GM19043 (cell line): ENCODE measurements around the gene SCLT1.
A peak's percentile ranks its signal among the peaks of the same experiment; 100 is the strongest.

Source experiments
- ATAC-seq: cut with Tn5 transposase; IDR thresholded peaks from one replicate; pipeline ENCODE4 v1.9.1; 2021; ENCODE audit warnings: low read depth; ENCODE audit not compliant: unreplicated experiment

The SCLT1 gene

DNA sequence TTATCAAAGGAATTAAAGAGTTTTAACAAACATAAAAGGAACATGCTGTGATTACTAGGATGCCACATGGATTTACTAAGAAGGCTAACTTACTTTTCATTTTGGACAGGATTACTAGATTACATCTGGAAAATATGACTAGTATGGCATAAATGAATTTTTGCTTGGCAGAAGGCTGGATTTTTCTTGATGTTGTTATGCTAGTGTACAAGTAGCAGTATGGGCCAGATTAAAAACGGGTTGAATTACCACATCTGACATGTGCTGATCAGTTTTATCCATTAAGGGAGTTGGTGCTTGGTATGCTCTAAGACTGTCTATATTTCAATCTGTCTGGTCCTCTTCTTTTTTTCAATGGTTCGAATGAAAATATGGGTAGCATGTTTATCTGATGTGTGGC is 213.4 kb downstream of the SCLT1 start:
- ATAC-seq, result no peak

DNA sequence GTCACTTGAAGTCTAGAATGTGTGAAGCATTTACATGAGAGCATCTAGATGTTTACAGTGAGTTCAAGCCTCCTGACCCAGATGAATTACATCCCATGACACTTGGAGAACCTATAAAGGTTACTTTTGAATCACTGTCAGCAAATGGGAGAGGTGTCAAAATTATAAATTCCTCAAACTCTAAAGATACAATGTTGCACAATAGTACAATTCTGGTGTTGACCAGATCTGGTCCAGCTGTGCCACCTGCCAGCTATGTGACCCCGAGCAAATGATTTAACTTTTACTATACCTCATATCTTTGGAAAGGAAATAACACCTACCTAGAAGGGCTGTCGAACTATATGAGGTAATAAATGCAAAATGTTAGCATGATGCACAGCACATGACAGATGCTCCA is 214.1 kb downstream of the SCLT1 start:
- no peak for ATAC-seq

DNA sequence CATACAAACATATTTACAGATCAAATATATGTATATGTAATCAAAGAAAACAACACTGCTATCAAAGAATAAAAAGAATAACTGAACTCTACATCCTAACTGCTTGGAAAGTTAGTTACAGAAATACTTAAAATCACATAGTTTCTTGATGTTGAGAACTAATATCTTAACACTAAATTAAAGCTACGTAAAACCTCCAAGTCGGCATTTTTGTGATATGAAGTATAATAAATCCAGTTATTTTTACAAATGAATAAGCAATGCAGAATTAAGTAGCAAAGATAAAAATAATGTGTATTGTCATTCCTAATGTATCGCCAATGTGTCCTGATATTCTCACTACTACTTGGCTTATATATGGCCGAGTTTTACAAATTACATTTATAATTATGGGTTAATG is 215.4 kb downstream of the SCLT1 start:
- no peak for ATAC-seq

DNA sequence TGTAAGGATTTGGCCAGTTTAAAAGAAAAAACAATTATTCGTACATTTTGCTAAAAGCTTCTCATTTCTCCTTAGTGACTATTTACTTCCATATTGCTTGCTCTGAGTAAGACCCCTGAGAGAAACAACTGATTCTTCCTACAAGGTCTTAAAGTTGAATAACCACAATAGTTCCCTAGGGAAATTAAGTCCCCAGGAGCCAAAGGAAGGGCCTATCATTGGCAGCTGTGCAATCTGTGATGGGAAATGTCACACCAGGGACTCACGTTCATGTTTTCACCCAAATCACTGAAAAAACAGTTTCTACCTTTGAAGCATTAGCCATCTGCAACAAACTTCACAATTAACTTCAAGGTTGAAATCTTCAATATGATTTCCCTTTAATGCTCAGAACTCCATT is 217.1 kb downstream of the SCLT1 start:
- ATAC-seq, result no peak

DNA sequence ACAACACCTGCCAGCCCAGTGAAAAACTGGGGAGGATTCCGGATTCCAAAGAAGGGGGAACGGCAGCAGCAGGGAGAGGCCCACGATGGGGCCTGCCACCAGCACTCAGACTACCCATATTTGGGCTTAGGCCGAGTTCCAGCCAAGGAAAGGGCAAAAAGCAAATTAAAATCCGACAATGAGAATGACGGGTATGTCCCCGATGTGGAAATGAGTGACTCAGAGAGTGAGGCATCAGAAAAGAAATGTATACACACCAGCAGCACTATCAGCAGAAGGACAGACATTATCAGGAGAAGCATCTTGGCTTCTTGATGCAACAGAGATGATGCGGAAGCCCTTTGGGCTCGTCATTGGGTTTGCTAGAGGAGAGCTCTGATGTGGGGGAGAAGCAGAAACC is 221.4 kb downstream of the SCLT1 start:
- no peak for ATAC-seq

DNA sequence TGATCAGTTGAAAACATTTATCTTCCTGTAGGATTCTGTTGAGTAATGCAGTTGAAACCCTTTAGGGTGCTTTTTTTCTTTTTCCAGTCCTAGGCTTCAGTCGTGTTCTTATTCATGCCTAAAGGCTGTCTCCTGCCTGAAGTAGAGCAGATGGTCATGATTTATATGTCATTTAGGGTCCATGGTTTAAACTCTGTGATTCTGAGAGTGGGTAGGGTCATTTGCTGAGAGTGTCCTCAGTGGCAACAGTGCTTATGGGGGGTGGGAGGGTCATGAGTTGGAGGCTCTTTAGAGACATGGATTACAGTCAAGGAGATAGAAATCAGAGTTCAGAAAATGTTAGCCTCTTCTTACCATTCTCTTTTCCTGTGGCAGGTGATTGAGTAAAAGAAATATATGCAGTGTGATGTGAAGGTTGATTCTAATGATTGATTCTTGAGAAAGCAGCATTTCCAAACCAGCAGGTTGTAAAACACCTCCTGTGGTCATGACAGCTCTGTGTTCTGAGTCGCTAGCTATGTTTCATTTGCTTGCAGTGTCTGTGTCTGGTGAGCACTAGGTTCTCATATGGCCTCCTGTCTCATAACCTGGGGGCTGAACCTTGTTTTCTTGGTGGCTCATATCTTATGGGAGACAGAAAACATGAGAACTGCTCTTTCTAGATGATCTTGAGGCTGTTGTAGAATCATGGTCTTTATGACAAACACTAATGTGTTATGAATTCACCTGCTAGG is 223.4 kb downstream of the SCLT1 start:
- ATAC-seq, result no peak

DNA sequence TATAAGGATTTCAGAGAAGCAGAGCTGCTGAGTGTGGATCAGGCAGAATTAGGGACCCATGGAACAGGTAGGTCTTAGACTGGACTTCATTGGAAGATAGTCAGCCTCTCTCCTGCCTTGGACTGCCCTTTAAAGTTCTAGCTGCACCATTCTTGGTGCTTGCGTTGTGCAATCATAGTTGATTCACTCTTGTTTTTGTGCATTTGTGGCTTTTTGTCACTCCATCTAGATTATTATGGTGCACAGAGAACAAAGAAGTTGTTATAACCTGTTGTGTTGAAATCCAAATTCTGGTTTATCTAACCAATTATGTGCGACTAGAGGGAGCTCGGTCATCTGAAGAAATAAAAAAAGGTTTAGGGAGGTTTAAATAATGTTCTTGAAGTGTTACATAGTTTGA is 224.6 kb downstream of the SCLT1 start:
- no peak for ATAC-seq

DNA sequence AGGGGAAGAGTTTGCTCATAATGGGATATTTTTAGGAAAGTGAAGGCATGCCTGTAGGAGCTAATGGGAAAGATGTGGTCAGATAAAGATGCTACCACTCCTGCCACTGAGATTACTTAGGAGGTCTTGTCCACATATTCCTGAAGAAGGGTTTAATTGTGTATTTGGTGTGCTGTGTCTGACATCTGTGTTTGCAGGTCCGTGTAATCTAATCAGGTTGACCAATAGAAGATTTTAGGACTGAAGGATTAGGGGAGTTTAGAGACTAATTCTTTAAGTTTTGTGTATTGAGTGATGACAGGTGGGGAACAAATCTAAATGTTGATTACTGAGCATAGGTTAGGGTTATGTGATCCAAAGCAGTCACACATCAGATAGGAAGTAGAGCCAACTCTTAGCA is 226.6 kb downstream of the SCLT1 start:
- ATAC-seq, result no peak

DNA sequence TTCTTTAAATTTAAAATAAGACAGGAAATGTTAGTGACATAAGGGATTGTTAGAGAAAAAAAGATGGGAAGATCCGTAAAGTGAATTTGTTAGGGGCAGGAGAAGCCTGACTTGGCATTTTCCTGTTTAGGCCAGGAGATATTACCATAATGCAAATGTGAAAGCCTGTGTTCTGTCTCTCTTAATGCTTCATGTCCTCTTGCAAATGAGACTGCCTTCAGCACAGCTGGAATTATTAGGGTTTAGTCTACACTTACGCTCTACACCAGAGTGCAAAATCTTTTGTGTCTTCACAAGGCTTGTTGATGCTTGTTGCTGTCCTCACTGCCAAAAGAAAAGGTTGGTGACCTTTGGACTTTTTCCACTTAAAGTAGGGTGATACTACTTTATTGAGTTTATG is 227.1 kb downstream of the SCLT1 start:
- no peak for ATAC-seq

DNA sequence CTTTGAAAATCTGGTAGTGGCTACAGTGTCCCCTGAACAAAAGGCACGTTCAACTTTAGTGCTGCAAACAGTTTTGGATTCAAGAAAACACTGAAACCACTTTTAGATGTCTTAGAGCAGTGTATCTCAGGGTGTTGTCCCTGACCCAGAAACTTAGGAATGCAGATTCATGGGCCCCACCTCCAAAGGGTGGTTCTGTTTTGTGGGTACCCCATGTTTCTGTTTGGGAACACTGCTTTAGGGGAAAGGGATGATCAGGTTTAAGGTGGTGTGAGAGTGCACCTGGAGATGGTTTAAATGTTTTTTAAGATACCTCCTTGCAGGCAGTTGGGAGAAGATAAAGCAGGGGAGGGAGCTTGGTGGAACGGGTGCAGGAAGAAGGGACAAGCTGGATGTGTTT is 228.2 kb downstream of the SCLT1 start:
- ATAC-seq, result no peak

DNA sequence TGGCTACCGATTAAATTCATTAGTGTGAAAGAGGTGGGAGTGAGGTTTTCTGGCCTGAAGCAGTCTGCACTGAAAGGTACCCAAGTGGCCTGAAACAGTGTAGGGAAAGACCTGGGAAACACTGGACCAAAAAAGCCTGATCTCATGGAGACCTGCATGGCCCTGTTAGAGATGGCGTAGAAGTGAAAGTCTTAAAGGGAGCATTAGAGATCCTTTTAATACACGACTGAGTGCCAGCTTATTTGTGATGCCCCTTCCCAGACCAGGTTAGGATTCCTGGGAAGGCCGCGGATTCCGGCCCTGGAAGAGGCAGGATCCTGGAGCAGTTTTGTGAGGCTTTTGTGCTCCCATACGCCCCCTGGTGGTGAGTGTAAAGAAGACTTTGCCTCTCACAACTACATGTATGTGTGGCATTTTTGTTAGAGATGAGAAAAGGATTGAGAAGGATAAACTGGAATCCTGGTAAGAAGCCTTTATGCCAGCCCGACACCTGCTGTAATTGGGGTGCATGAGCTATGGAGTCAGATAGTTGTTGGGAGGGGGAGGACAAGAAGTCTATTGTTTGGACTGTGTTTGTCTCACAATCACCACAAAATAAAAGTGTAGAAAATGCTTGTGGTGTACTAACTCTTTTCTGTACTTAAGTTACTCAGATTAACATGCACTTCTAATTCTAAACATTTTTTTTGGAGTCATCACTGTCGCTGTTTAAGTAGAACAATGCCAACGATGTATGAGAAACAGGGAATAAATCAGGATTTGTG is 229.8 kb downstream of the SCLT1 start:
- no peak for ATAC-seq

DNA sequence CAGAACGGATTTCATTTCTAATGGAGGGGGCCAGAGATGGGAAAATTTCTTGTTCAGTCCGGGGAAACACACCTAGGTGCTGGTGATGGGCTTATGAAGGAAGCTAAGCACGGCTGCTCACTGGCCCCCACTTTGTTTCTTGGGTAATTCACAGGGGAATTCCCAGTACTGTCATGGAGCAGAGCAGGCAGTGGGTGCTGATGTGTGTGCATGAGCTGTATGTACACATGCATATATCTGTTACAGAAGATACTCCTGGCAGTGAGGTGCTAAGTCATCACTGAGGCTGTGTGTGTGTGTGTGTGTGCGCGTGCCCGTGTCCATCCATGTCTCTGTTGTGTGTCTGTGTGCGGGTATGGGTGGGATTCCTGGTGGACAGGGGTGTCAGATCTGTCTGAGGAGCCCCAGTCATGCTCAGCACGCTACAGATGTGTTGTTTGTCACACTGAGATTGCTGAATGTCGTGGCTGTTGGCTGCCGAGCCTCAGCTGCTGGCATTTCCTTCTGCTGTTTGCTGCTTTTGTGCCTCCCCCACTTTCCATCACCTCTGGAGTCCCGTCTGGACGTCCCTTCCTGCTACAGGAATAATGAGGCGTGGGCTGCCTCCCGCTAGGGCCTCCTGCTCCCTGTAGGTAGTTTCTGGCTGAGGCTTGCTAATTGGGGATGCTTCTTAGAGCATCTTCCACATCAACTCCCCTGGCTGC is 230.6 kb downstream of the SCLT1 start:
- ATAC-seq, result peak; percentile 34

DNA sequence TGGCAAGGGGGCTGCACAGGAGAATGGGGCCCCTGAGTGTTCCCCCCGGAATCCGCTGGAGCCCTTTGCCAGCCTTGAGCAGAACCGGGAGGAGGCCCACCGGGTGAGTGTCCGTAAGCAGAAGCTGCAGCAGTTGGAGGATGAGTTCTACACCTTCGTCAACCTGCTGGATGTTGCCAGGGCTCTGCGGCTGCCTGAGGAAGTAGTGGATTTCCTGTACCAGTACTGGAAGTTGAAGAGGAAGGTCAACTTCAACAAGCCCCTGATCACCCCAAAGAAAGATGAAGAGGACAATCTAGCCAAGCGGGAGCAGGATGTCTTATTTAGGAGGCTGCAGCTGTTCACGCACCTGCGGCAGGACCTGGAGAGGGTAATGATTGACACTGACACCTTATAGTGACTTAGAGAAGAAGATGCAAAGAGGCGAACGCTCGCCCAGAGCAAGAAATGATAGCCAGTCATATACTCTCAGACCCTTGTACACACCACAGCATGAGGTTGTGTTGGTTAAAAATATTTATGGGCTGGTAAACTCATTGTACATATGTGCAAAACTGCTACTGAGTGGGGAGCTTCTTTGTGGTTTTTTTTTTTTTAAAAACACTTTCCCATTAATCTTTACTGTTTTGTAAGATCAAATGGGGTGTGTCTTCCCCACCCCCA is 231.4 kb downstream of the SCLT1 start:
- ATAC-seq, result peak; percentile 37

DNA sequence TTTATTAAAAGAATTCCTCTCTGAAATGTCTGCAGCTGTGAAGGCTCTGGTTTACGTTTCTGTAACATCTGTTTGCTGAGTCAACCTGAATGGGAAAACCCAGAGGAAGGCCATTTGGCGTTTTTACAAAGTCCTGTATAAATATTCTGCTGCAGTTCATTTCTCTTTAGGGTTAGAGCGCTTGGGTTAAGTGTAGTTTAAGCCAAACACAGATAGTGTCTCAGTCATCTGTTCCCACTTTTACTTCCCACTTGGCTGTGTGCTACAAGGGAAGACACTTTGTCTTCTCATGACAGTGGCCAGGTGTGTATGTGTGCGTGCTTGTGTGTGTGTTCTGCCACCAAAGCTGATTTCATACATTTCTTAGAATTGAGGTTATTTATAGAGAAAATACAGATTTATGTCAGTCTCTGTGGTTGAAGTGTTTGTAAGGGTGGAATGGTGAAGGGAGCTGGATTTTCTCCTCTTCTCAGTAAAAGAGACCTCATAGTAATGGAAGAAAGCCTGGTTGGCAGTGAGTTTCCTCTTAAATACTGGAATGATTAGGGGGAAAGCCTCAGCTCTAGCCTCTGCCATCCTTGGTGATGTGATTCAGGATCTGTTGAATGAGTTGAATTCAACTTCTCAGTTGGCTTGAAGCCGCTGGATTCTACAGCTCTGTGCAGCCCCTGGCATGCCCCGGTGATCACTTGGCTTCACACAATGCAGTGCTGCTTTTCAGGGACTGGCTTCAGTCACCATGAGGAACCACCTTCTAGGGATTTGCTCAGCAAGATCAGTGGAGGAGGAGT is 233.3 kb downstream of the SCLT1 start:
- ATAC-seq, result no peak

DNA sequence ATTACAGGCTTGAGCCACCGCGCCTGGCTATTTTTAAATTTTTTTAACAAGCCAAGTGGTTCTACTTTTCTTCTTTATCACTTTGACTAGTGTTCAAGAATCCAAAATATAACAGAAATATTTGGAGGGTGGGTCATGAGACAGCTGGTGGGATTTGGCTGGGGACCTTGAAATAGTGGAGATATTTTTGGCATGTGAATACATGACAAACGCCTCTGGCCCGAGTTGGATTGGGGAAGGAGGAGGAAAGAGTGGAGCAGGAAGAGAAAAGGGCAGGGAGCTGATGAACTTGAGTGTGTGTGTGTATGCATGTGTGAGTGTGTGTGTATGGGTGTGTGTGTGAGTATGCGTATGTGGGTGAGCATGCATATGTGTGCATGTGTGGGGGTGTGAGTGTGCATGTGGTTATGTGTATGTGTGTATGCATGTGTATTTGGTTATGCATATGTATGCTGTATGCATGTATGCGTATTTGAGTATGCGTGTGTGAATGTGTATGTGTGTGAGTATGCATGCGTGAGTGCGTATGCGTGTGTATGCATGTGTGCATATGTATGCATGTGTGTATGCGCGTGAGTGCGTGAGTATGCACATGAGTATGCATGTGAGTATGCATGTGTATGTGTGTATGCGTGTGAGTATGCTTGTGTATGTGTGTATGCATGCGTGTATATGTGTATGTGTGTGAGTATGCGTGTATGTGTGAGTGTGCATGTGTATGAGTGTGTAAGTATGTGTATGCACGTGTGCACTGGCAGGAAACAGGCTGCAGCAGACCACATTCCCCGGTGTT is 234.3 kb downstream of the SCLT1 start:
- no peak for ATAC-seq

DNA sequence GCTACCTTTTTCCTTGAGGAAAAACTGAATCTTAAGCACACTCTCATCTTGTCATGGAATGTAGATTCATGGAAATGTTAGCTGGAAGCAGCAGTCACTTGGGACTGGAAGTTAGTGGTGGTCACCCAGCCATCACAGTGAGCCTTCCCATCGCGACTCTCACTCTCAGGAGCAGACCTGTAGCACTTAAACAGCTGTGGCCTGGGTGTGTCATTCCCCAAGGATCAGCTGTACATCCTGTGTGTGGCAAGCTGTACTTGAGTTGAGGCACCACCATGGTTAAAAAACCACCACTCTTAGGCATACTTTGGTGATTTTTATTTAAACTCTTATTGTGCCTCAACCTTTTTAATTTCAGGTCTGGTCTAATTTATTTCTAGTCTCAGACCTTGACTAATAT is 237.1 kb downstream of the SCLT1 start:
- ATAC-seq, result no peak

DNA sequence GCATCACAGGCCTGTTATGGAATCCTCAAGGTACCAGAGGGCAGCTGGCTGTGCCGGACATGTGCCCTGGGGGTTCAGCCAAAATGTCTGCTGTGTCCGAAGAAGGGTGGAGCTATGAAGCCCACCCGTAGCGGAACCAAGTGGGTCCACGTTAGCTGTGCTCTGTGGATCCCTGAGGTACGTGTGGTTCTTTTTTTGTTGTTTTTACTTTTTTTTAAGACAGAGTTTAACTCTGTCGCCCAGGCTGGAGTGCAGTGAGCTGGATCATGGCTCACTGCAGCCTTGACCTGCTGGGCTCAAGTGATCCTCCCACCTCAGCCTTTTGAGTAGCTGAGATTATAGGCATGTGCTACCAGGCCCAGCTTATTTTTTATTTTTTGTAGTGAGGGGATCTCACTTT is 237.7 kb downstream of the SCLT1 start:
- no peak for ATAC-seq

DNA sequence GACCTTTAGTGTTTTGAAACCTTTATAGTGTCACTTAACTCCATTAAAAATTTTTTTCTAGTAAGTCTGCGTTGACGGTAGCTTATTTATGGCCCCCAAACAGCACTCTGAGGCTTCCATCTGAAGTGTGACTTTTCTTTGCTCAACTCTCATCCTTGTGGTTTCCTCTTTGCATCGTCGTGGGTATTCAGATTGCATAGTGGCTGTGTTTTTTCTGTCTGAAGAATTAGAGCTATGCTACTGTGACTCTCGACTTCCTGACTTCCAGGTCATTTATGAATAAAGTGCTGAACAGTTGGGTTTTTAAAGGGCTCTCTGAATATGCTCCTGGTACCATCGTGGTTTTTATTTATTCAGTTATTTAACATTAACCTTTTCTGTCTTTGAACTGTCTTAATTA is 238.9 kb downstream of the SCLT1 start:
- ATAC-seq, result peak; percentile 83

DNA sequence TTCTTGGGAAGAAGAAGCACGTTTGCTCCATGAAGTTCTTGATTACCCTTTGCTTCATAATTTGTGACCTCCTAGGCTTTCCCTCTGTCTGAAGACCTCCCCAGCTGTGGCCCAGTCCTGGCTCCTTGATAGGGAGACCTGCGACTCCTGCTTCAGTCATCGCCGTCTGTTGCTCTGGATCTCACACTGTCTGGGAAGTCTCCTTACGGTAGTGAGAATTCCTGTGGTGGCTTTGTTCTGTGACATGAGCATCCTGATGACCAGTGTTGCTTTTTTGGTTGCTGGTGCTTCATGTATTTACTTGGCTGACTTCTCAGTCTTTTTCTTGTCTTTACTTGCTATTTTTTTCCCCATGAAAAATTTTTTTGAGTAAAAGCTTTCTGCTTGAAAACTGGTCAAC is 239.6 kb downstream of the SCLT1 start:
- ATAC-seq, result no peak

DNA sequence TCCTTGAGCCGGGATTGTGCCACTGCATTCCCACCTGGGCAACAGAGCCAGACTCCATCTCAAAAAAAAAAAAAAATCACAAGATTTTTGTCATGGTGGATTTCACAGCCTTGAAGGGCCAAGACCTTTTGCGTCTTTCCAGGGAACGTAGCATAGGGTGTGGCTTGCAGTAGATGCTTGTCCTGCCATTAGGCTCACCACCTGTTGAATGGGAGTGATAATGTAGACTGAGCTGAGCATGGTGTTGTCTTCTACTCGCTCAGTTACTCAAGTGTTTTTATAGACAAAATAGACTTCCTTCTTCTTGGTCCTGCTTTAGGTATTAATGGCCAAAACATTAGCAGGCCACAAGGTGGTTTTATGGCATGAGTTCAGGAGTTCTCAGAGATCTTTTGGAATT is 243.1 kb downstream of the SCLT1 start:
- ATAC-seq, result no peak
